HepG2 (cell line): ENCODE data around the gene MAPK8IP1. TPM values are rescaled to one million over a fixed set of nuclear protein-coding genes. Genes with fewer than 3 reads are reported as not detected.

Source experiments
- MIER3 ChIP-seq: IDR thresholded peaks from 2 replicates; pipeline ENCODE4 v1.6.1; 2016; ENCODE audit warnings: missing compliant biosample characterization, borderline replicate concordance
- MXI1 ChIP-seq: IDR thresholded peaks from 3 replicates; pipeline ENCODE4 v1.6.1; 2012; ENCODE audit warnings: low read depth, low read length, inconsistent platforms, borderline replicate concordance
- POLR2A ChIP-seq, 2 experiments: IDR thresholded peaks; 2 replicates each; pipeline ENCODE4 v1.6.1; 2011; ENCODE audit warnings: low read depth in 2 of 2, low read length in 2 of 2, mild to moderate bottlenecking in 1 of 2, moderate library complexity in 1 of 2; ENCODE audit not compliant: insufficient read depth in 1 of 2
- RAD21 ChIP-seq: fragments of 450-650 bp; formaldehyde crosslinking; IDR thresholded peaks from 2 replicates; pipeline ENCODE4 v1.5.0; 2020; ENCODE audit warnings: mild to moderate bottlenecking
- RAD51 ChIP-seq: fragments of 450-650 bp; IDR thresholded peaks from 2 replicates; pipeline ENCODE4 v1.6.1; 2016; ENCODE audit warnings: borderline replicate concordance
- RNF2 ChIP-seq: fragments of 450-650 bp; conservative IDR thresholded peaks from 2 replicates; pipeline ENCODE4 v1.6.1; 2016; ENCODE audit warnings: low read depth
- polyA plus RNA-seq, 8 experiments: library from polyadenylated mRNA; depleted of rRNA in 3 of 8; stranded (reverse) in 7 of 8; unstranded in 1 of 8; fragments of >200 nt; fragmentation: Illumina TruSeq in 4 of 8; extraction: Trizol in 4 of 8; gene quantifications; 2 replicates each; pipeline versions ENCODE4 v1.2.1 to v1.2.3, GENCODE V29; 2011 to 2016; ENCODE audit warnings: low read depth in 4 of 8, missing spikeins in 1 of 8, mixed read lengths in 1 of 8; ENCODE audit not compliant: insufficient read depth in 1 of 8
- total RNA-seq, 5 experiments: library from RNA; depleted of rRNA; stranded (reverse); fragments of >200 nt; fragmentation: Illumina TruSeq; extraction: Trizol; gene quantifications; 2 replicates each; pipeline ENCODE4 v1.2.3, GENCODE V29; 2016; ENCODE audit warnings: low read depth in 1 of 5
- TF ChIP-seq, protein P1 (sequence below): sonication (generic); formaldehyde crosslinking; IDR thresholded peaks from 2 replicates; pipeline ENCODE4 v1.4.0; 2020; ENCODE audit warnings: missing genetic modification reagents, borderline replicate concordance

The MAPK8IP1 gene
- total and polyA plus RNA-seq, 2 of the 13 experiments (the other 11 are each of a cell fraction or from before 2014, with no cell fraction given), result 2.2 to 4.2 TPM

DNA sequence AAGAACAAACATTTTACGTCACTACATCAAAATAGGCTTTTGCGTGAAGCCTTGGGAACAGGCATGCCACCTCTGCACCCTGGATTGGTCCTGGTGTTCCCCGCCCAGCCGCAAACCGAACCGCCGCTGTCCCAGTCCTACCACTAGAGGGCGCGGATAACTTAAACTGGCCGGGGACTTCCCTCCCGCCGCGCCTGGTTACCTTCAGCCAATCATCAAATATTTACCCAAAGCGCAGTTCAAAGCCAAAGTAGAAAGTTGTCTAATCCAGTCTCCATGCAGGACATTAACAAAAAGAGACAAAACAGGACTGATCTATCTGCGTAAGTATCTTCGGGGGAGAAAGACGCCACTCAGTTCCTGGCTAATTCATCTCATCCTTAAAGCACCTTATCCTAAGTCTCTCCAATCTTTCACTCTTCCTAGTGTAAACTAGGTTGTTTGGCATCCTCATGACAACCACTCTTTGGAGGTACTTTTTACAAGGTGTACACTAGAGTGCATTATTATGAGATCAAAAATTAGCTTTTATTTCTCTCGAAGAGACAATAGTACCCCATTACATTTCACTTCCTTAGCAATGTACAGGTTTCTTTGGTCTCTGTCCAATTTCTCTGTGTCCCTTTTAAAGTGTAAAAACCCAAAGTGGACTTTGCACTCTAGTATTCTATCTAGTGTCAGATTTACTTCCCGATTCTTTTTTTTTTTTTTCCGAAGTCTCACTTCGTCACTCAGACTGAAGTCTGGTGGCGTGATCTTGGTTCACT, 42.1 kb upstream of the MAPK8IP1 start (continued):
- TF ChIP-seq POLR2A (IDR thresholded peaks at IDR 0.05; ENCODE audit: insufficient read depth in 1 of 2, low read depth in 2 of 2, low read length in 2 of 2) (peak; percentile 29 to 56; a peak in 2 of 4 replicates), MXI1 (peak; percentile 43; the same call in 1 of the 3 replicates), RNF2 (0 out of 2 replicates have a peak, but pooled peaks have one; percentile 23), RAD21 (peak; percentile 68; the same call in 1 of the 2 replicates), MIER3 (CRISPR knock-in tag) (peak; percentile 76; the same call in 1 of the 2 replicates), RAD51 (no peak)
- TF ChIP-seq, protein P1, sequence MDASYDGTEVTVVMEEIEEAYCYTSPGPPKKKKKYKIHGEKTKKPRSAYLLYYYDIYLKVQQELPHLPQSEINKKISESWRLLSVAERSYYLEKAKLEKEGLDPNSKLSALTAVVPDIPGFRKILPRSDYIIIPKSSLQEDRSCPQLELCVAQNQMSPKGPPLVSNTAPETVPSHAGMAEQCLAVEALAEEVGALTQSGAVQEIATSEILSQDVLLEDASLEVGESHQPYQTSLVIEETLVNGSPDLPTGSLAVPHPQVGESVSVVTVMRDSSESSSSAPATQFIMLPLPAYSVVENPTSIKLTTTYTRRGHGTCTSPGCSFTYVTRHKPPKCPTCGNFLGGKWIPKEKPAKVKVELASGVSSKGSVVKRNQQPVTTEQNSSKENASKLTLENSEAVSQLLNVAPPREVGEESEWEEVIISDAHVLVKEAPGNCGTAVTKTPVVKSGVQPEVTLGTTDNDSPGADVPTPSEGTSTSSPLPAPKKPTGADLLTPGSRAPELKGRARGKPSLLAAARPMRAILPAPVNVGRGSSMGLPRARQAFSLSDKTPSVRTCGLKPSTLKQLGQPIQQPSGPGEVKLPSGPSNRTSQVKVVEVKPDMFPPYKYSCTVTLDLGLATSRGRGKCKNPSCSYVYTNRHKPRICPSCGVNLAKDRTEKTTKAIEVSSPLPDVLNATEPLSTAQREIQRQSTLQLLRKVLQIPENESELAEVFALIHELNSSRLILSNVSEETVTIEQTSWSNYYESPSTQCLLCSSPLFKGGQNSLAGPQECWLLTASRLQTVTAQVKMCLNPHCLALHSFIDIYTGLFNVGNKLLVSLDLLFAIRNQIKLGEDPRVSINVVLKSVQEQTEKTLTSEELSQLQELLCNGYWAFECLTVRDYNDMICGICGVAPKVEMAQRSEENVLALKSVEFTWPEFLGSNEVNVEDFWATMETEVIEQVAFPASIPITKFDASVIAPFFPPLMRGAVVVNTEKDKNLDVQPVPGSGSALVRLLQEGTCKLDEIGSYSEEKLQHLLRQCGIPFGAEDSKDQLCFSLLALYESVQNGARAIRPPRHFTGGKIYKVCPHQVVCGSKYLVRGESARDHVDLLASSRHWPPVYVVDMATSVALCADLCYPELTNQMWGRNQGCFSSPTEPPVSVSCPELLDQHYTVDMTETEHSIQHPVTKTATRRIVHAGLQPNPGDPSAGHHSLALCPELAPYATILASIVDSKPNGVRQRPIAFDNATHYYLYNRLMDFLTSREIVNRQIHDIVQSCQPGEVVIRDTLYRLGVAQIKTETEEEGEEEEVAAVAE (CRISPR knock-in tag), result peak; percentile 57; the same call in 1 of the 2 replicates
